DMS153 (cell line): ENCODE data around the gene AQP9.

Experiments
- DNase-seq: peaks from one replicate; lab custom pipeline; 2025; lab: John Stamatoyannopoulos, UW

The AQP9 gene

GRCh38 chr15:58141894-58142293, 3.7 kb downstream of the AQP9 start:
- no peak for DNase-seq

- DNase-seq: no peak
Observed at GRCh38 chr15:58142827-58143461, 4.8 kb downstream of the AQP9 start.

GRCh38 chr15:58145606-58146005, 7.4 kb downstream of the AQP9 start:
- DNase-seq: no peak

- DNase-seq: no peak
Observed at GRCh38 chr15:58146211-58146610, 8.0 kb downstream of the AQP9 start.

- no peak for DNase-seq
Observed at GRCh38 chr15:58146749-58147148, 8.6 kb downstream of the AQP9 start.

GRCh38 chr15:58147171-58147611, 9.0 kb downstream of the AQP9 start:
- DNase-seq: no peak

GRCh38 chr15:58148120-58148519, 9.9 kb downstream of the AQP9 start:
- DNase-seq: no peak

GRCh38 chr15:58148633-58149445, 10.7 kb downstream of the AQP9 start:
- DNase-seq: no peak

GRCh38 chr15:58154769-58155168, 16.6 kb downstream of the AQP9 start:
- no peak for DNase-seq

- DNase-seq: peak; percentile 12
Observed at GRCh38 chr15:58159827-58160386, 21.7 kb downstream of the AQP9 start.

GRCh38 chr15:58161436-58161930, 23.3 kb downstream of the AQP9 start:
- no peak for DNase-seq

- DNase-seq: no peak
Observed at GRCh38 chr15:58163985-58164384, 25.8 kb downstream of the AQP9 start.

- DNase-seq: no peak
Observed at GRCh38 chr15:58164926-58165325, 26.7 kb downstream of the AQP9 start.

GRCh38 chr15:58165661-58166060, 27.5 kb downstream of the AQP9 start:
- DNase-seq: no peak

- no peak for DNase-seq
Observed at GRCh38 chr15:58167095-58167691, 29.0 kb downstream of the AQP9 start.

- no peak for DNase-seq
Observed at GRCh38 chr15:58169934-58170333, 31.8 kb downstream of the AQP9 start.

GRCh38 chr15:58171476-58172061, 33.4 kb downstream of the AQP9 start:
- no peak for DNase-seq

- no peak for DNase-seq
Observed at GRCh38 chr15:58174709-58175108, 36.5 kb downstream of the AQP9 start.

GRCh38 chr15:58175955-58176354, 37.8 kb downstream of the AQP9 start:
- DNase-seq: no peak

- no peak for DNase-seq
Observed at GRCh38 chr15:58178668-58179067, 40.5 kb downstream of the AQP9 start.

GRCh38 chr15:58179206-58179605, 41.0 kb downstream of the AQP9 start:
- DNase-seq: no peak

GRCh38 chr15:58179741-58180381, 41.7 kb downstream of the AQP9 start:
- DNase-seq: no peak
